HCT116 (cell line): ENCODE results near the gene TFB2M. TPM values are rescaled to one million over a fixed set of nuclear protein-coding genes. Genes with fewer than 3 reads are reported as not detected.

Experiments used
- ATAC-seq: fragments of 200-7000 bp; cut with Tn5 transposase; 2 replicates; pipeline ENCODE4 v1.9.1; 2020; ENCODE audit warnings: mild to moderate bottlenecking, moderate library complexity
- BruUV-seq: library from RNA; stranded (reverse); fragments of 400-500 nt; replicated peaks from 2 replicates; lab custom pipeline; 2021; lab: Mats Ljungman, UMichigan
- CTCF ChIA-PET: fragments of 300-600 bp; sonication (Branson Sonifier 250); formaldehyde crosslinking; loops from one replicate; lab custom pipeline; 2021; ENCODE audit warnings: antibody characterized with exemption; lab: Charles Lee
- POLR2A ChIA-PET: fragments of 300-600, 350-600 bp; sonication (Branson Sonifier 250); formaldehyde crosslinking; loops from one replicate; lab custom pipeline; 2021; ENCODE audit warnings: antibody characterized with exemption; lab: Charles Lee
- RAD21 ChIA-PET, 2 experiments: fragments of 300-600 bp; sonication (Branson Sonifier 250); formaldehyde crosslinking; loops; one replicate each; lab custom pipeline; 2023; ENCODE audit warnings: low total read pairs in 2 of 2; ENCODE audit not compliant: uncharacterized antibody in 2 of 2, unreplicated experiment in 2 of 2, low non-redundant PET in 1 of 2; lab: Charles Lee
- DNase-seq: peaks from one replicate; pipeline ENCODE4 v3.0.0-alpha.2; 2010; ENCODE audit warnings: low read depth, low spot score
- H2AFZ ChIP-seq: fragments of 200-600 bp; shearing (Covaris generic), sonication (generic); 2 replicates; pipeline ENCODE4 v1.6.1; 2017; ENCODE audit warnings: low read depth, mixed run types, mixed read lengths, antibody characterized with exemption, low read length; ENCODE audit not compliant: poor library complexity, severe bottlenecking
- H3K27ac ChIP-seq: 2 replicates; pipeline ENCODE4 v1.5.1; 2012; ENCODE audit warnings: low read depth, low read length
- H3K27me3 ChIP-seq: fragments of 200-600 bp; sonication (generic); 2 replicates; pipeline ENCODE4 v1.6.1; 2016; ENCODE audit warnings: mixed run types, low read length, mixed read lengths; ENCODE audit not compliant: insufficient read depth
- H3K36me3 ChIP-seq, 2 experiments: fragments of 200-500 bp in 1 of 2; fragments of 200-600 bp in 1 of 2; sonication (Bioruptor generic) in 1 of 2; sonication (generic) in 1 of 2; 2 replicates each; pipeline versions ENCODE4 v1.5.1 to v1.6.1; 2014 to 2016; ENCODE audit warnings: low read length in 2 of 2, inconsistent platforms in 1 of 2, mixed read lengths in 1 of 2, mixed run types in 1 of 2; ENCODE audit not compliant: insufficient read depth in 2 of 2, control insufficient read depth in 1 of 2
- H3K4me1 ChIP-seq, 2 experiments: fragments of 200-600 bp in 1 of 2; sonication (generic) in 1 of 2; 2 replicates each; pipeline versions ENCODE4 v1.5.1 to v1.6.1; 2012 to 2017; ENCODE audit warnings: low read length in 2 of 2, inconsistent platforms in 1 of 2, mild to moderate bottlenecking in 1 of 2, mixed read lengths in 1 of 2, mixed run types in 1 of 2, moderate library complexity in 1 of 2; ENCODE audit not compliant: insufficient read depth in 2 of 2, control insufficient read depth in 1 of 2
- H3K4me2 ChIP-seq: fragments of 200-600 bp; sonication (generic); 2 replicates; pipeline ENCODE4 v1.6.1; 2017; ENCODE audit warnings: mixed run types, low read length, mixed read lengths
- H3K4me3 ChIP-seq, 2 experiments: fragments of 200-600 bp in 1 of 2; sonication (generic) in 1 of 2; replicated peaks in 1 of 2; 2 replicates each; pipeline ENCODE4 v1.5.1; 2011 to 2016; ENCODE audit warnings: low read length in 2 of 2, control low read depth in 1 of 2, low read depth in 1 of 2, mild to moderate bottlenecking in 1 of 2, mixed read lengths in 1 of 2, mixed run types in 1 of 2
- H3K79me2 ChIP-seq: fragments of 200-600 bp; sonication (generic); 2 replicates; pipeline ENCODE4 v1.6.1; 2017; ENCODE audit warnings: mild to moderate bottlenecking, mixed run types, low read length, moderate library complexity, mixed read lengths; ENCODE audit not compliant: insufficient read depth
- H3K9ac ChIP-seq: fragments of 200-600 bp; sonication (generic); 2 replicates; pipeline ENCODE4 v1.6.1; 2016; ENCODE audit warnings: low read length, mixed read lengths
- H3K9me2 ChIP-seq: fragments of 200-600 bp; sonication (generic), shearing (Covaris generic); 2 replicates; pipeline ENCODE4 v1.6.1; 2017; ENCODE audit warnings: mixed run types, mild to moderate bottlenecking, moderate library complexity; ENCODE audit not compliant: insufficient read depth
- H3K9me3 ChIP-seq, 2 experiments: fragments of 200-500 bp in 1 of 2; fragments of 200-600 bp in 1 of 2; sonication (Bioruptor generic) in 1 of 2; sonication (generic) in 1 of 2; 2 replicates each; pipeline ENCODE4 v1.6.1; 2014 to 2017; ENCODE audit warnings: low read length in 2 of 2, mixed read lengths in 2 of 2, inconsistent platforms in 1 of 2, low read depth in 1 of 2, mild to moderate bottlenecking in 1 of 2, mixed run types in 1 of 2, moderate library complexity in 1 of 2; ENCODE audit not compliant: control insufficient read depth in 1 of 2, insufficient read depth in 1 of 2
- H4K20me1 ChIP-seq: fragments of 200-600 bp; sonication (generic), shearing (Covaris generic); 2 replicates; pipeline ENCODE4 v1.6.1; 2017; ENCODE audit warnings: mixed run types, mild to moderate bottlenecking, moderate library complexity; ENCODE audit not compliant: insufficient read depth
- CBX3 ChIP-seq: IDR thresholded peaks from 2 replicates; pipeline ENCODE4 v1.6.1; 2012; ENCODE audit warnings: low read depth
- CEBPB ChIP-seq: IDR thresholded peaks from 2 replicates; pipeline ENCODE4 v1.6.1; 2012; ENCODE audit warnings: low read depth
- EGR1 ChIP-seq: IDR thresholded peaks from 2 replicates; pipeline ENCODE4 v1.6.1; 2012; ENCODE audit warnings: low read depth
- FOSL1 ChIP-seq: IDR thresholded peaks from 2 replicates; pipeline ENCODE4 v1.6.1; 2012; ENCODE audit warnings: low read depth
- RAD21 ChIP-seq: IDR thresholded peaks from 2 replicates; pipeline ENCODE4 v1.6.1; 2012; ENCODE audit warnings: low read depth, mild to moderate bottlenecking
- SIN3A ChIP-seq: IDR thresholded peaks from 2 replicates; pipeline ENCODE4 v1.6.1; 2012; ENCODE audit warnings: low read depth
- SP1 ChIP-seq: IDR thresholded peaks from 2 replicates; pipeline ENCODE4 v1.6.1; 2012; ENCODE audit warnings: low read depth
- SRF ChIP-seq: IDR thresholded peaks from 2 replicates; pipeline ENCODE4 v1.6.1; 2012; ENCODE audit warnings: low read depth
- TCF7L2 ChIP-seq: IDR thresholded peaks from 2 replicates; pipeline ENCODE4 v1.7.0; 2011; ENCODE audit warnings: borderline replicate concordance, inconsistent platforms; ENCODE audit not compliant: insufficient read depth, insufficient read length; ENCODE audit errors: extremely low read depth
- intact Hi-C: fragments of 100-400 bp; cut with micrococcal nuclease; formaldehyde crosslinking; loops from 2 replicates; pipeline ENCODE4 v1.10.0; 2022
- total RNA-seq: library from RNA; stranded (reverse); gene quantifications from one replicate; pipeline ENCODE4 v1.2.1, GENCODE V29; 2021; ENCODE audit not compliant: unreplicated experiment
- TF ChIP-seq, protein P1 (sequence below): IDR thresholded peaks from 2 replicates; pipeline ENCODE4 v1.6.1; 2011; ENCODE audit warnings: mild to moderate bottlenecking, low read length, moderate library complexity; ENCODE audit not compliant: insufficient replicate concordance; ENCODE audit errors: extremely low read depth

Gene TFB2M
- total RNA-seq, 1 experiment from 2014 or later = 24.4 TPM

DNA sequence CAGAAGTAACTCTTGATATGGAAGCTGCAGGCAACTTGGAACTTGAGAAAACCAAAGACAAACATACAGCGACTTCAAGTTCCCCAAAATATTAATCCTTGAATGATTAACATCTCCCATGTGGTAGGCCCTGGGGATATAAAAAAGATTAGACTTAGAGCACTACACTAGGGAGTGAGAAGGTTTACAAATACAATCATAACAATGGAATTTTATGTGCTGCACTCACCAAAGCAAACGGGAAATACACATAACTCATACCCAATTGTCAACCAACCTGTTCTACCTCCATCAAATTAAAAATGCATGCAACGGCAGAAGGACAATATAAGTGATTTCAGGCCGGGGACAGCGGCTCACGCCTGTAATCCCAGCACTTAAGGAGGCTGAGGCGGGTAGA is 62.7 kb downstream of the TFB2M start:
- 0 out of 2 replicates have a peak, but pooled peaks cover 2% of the 10 kb centered on the region for H3K79me2 ChIP-seq
- ChIA-PET RAD21 (no interaction called here), POLR2A (no interaction called here), CTCF (no interaction called here)
- intact Hi-C loops = no loop called here
- no peak overlapping the region for H3K27ac ChIP-seq
- no peaks in the 10 kb centered on the region for H4K20me1 ChIP-seq
- no peak overlapping the region for H3K9ac ChIP-seq
- no peaks in the 10 kb centered on the region; a peak in 1 of 4 replicates for H3K36me3 ChIP-seq
- ATAC-seq = no peak
- TF ChIP-seq SP1 (no peak), SIN3A (no peak), CBX3 (no peak), FOSL1 (no peak), TCF7L2 (no peak), RAD21 (no peak), CEBPB (no peak), SRF (no peak), EGR1 (no peak)
- TF ChIP-seq, protein P1, sequence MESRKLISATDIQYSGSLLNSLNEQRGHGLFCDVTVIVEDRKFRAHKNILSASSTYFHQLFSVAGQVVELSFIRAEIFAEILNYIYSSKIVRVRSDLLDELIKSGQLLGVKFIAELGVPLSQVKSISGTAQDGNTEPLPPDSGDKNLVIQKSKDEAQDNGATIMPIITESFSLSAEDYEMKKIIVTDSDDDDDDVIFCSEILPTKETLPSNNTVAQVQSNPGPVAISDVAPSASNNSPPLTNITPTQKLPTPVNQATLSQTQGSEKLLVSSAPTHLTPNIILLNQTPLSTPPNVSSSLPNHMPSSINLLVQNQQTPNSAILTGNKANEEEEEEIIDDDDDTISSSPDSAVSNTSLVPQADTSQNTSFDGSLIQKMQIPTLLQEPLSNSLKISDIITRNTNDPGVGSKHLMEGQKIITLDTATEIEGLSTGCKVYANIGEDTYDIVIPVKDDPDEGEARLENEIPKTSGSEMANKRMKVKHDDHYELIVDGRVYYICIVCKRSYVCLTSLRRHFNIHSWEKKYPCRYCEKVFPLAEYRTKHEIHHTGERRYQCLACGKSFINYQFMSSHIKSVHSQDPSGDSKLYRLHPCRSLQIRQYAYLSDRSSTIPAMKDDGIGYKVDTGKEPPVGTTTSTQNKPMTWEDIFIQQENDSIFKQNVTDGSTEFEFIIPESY = no peak
- H3K4me1 ChIP-seq = peaks cover 0 to 13% of the 10 kb centered on the region in 2 experiments; a peak in 2 of 4 replicates
- no peaks in the 10 kb centered on the region for H3K9me3 ChIP-seq
- DNase-seq = no peak
- H3K9me2 ChIP-seq = no peaks in the 10 kb centered on the region
- H3K27me3 ChIP-seq = no peaks in the 10 kb centered on the region
- BruUV-seq = no TSS peak
- no peak overlapping the region for H3K4me2 ChIP-seq
- H3K4me3 ChIP-seq = no peak overlapping the region
- H2AFZ ChIP-seq = no peak overlapping the region
